ENCODE results near the gene SCYGR2. TPM values are rescaled to one million over a fixed set of nuclear protein-coding genes. Genes with fewer than 3 reads are reported as not detected.

SCYGR2 gene
- total RNA-seq, 1 experiment from 2014 or later = not detected

GRCh38 chr2:227562581-227562980 lies 36.1 kb upstream of the SCYGR2 start:
- DNase-seq (ENCODE audit: low read depth, low spot score) (no peak), ATAC-seq (no peak)
- Histone ChIP-seq H3K27ac (ENCODE audit: low read length) (no peak overlapping the region), H3K36me3 (ENCODE audit: control insufficient read depth, insufficient read depth, low read length) (peaks cover 5% of the 10 kb centered on the region; the same call in 1 of the 2 replicates), H3K4me3 (ENCODE audit: low read depth in 2 of 2, low read length in 2 of 2) (no peak overlapping the region), H3K27me3 (ENCODE audit: control insufficient read depth, insufficient read depth, low read length) (no peaks in the 10 kb centered on the region), H3K4me1 (ENCODE audit: control insufficient read depth, insufficient read depth, low read length) (no peaks in the 10 kb centered on the region), H3K9me3 (ENCODE audit: control insufficient read depth, insufficient read depth, low read depth, low read length) (no peaks in the 10 kb centered on the region)
- CTCF ChIA-PET = interaction anchor here (0.6 kb wide), 1 partner anchor 152 kb away, joined by 8 read pairs; no protein-coding TSS in a partner anchor
- in situ Hi-C loops (cut with HindIII; ENCODE audit: low pct_unique_long_range_greater_than_20kb, low sequenced_read_pairs) (no loop called here), intact Hi-C loops (cut with micrococcal nuclease; ENCODE audit: unreplicated experiment) (loop anchor here (10.0 kb wide), 1 partner anchor 158 kb away; no protein-coding TSS in a partner anchor)
- BruUV-seq (replicated peaks) = no TSS peak
- TF ChIP-seq CTCF (IDR thresholded peaks at IDR 0.05) (no peak), SIN3A (IDR thresholded peaks at IDR 0.05; ENCODE audit: borderline replicate concordance, insufficient read depth, low read depth, low read length) (no peak), TCF7L2 (IDR thresholded peaks at IDR 0.05; ENCODE audit: low read depth, low read length) (no peak), POLR2AphosphoS5 (IDR thresholded peaks at IDR 0.05; ENCODE audit: low read depth, low read length) (no peak), REST (IDR thresholded peaks at IDR 0.05; ENCODE audit: insufficient read depth in 1 of 2, low read depth in 2 of 2, low read length in 1 of 2) (no peak)
- POLR2A ChIA-PET = interaction anchor here (0.6 kb wide), 1 partner anchor 15 kb away, joined by 6 read pairs; no protein-coding TSS in a partner anchor

GRCh38 chr2:227565080-227565479 lies 33.6 kb upstream of the SCYGR2 start:
- DNase-seq (ENCODE audit: low read depth, low spot score) = no peak
- Histone ChIP-seq H3K36me3 (ENCODE audit: control insufficient read depth, insufficient read depth, low read length) (no peaks in the 10 kb centered on the region; the same call in 1 of the 2 replicates), H3K27ac (ENCODE audit: low read length) (no peak overlapping the region), H3K27me3 (ENCODE audit: control insufficient read depth, insufficient read depth, low read length) (no peaks in the 10 kb centered on the region), H3K9me3 (ENCODE audit: control insufficient read depth, insufficient read depth, low read depth, low read length) (no peaks in the 10 kb centered on the region), H3K4me1 (ENCODE audit: control insufficient read depth, insufficient read depth, low read length) (no peaks in the 10 kb centered on the region), H3K4me3 (ENCODE audit: low read depth in 2 of 2, low read length in 2 of 2) (no peak overlapping the region)
- ATAC-seq = no peak
- CTCF ChIA-PET = no interaction called here
- no TSS peak for BruUV-seq (replicated peaks)
- in situ Hi-C loops (cut with HindIII; ENCODE audit: low pct_unique_long_range_greater_than_20kb, low sequenced_read_pairs) = no loop called here
- TF ChIP-seq TCF7L2 (IDR thresholded peaks at IDR 0.05; ENCODE audit: low read depth, low read length) (no peak), SIN3A (IDR thresholded peaks at IDR 0.05; ENCODE audit: borderline replicate concordance, insufficient read depth, low read depth, low read length) (no peak), POLR2AphosphoS5 (IDR thresholded peaks at IDR 0.05; ENCODE audit: low read depth, low read length) (no peak), CTCF (IDR thresholded peaks at IDR 0.05) (no peak), REST (IDR thresholded peaks at IDR 0.05; ENCODE audit: insufficient read depth in 1 of 2, low read depth in 2 of 2, low read length in 1 of 2) (no peak)
- intact Hi-C loops (cut with micrococcal nuclease; ENCODE audit: unreplicated experiment) = loop anchor here (10.0 kb wide), 1 partner anchor 160 kb away; no protein-coding TSS in a partner anchor
- POLR2A ChIA-PET = no interaction called here
